IPS-15b (cell line): ENCODE data around the gene DGKE.

ENCODE experiments used
- H3K27me3 ChIP-seq: one replicate; pipeline ENCODE4 v1.6.1; 2013; ENCODE audit warnings: low read length; ENCODE audit not compliant: control insufficient read depth, insufficient read depth
- H3K36me3 ChIP-seq: one replicate; pipeline ENCODE4 v1.6.1; 2013; ENCODE audit warnings: low read length; ENCODE audit not compliant: control insufficient read depth, insufficient read depth
- H3K4me1 ChIP-seq: one replicate; pipeline ENCODE4 v1.6.1; 2013; ENCODE audit warnings: mild to moderate bottlenecking, low read length; ENCODE audit not compliant: control insufficient read depth, insufficient read depth
- H3K4me3 ChIP-seq: one replicate; pipeline ENCODE4 v1.5.1; 2013; ENCODE audit warnings: low read depth, low read length
- H3K9ac ChIP-seq: one replicate; pipeline ENCODE4 v1.6.1; 2013; ENCODE audit warnings: low read depth, mild to moderate bottlenecking, low read length
- H3K9me3 ChIP-seq: one replicate; pipeline ENCODE4 v1.6.1; 2013; ENCODE audit warnings: mild to moderate bottlenecking, low read length; ENCODE audit not compliant: control insufficient read depth, insufficient read depth

Gene DGKE

DNA sequence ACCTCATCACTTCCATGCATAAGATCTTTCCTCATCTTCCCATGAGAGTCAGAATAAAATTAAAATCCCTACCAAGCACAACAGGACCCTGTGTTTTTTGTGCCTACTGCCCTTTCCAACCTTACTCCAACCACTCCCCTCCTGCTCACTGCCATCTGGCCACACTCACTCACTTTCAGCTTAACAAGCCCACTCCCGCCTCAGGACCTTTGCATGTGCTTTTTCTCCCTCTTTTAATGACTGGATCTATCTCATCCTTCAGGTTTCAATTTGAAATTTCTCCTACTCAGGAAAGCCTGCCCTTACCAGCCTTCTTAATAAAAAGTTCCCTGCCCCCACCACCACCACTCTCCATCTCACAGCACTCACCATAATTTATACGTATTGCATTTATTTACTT, 14.9 kb upstream of the DGKE start:
- Histone ChIP-seq H3K27me3 (no peaks in the 10 kb centered on the region), H3K36me3 (no peaks in the 10 kb centered on the region), H3K4me1 (no peaks in the 10 kb centered on the region), H3K9me3 (no peaks in the 10 kb centered on the region), H3K9ac (no peak overlapping the region), H3K4me3 (no peak overlapping the region)

DNA sequence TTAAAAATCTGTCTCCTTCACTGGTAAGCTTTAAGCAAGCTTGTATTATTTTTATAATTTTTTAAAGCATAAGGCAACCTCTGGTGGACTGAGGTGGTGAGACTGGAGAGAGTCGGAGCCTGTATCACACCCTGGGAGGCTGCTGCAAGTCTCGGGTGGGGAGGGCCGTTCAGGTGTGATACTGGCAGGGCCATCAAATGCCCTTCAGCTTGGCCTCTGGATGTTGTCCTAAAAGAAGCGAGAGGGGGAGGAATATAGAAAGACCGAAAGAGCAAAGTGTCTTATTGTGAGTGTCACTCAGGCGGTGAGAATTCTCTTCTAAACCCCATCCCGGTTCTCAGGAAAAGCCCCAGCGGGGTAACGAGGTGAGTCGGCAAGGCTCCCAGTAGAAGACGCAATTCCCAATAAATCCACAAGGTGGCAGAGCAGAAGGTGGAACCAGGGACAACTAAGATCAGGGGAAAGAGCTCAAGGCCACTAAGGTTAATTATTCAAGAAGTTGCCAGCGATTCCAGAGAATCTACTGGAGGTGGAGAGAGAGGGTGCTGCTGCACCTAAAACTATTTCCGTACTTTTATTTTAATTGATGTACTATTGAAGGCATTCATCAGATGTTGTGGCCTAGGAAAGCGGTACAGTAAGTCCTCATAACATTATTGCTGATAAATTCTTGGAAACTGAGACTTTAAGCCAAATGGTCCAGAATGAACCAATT, 14.4 kb upstream of the DGKE start:
- H3K9me3 ChIP-seq: no peaks in the 10 kb centered on the region
- no peaks in the 10 kb centered on the region for H3K4me1 ChIP-seq
- H3K4me3 ChIP-seq: no peak overlapping the region
- H3K27me3 ChIP-seq: no peaks in the 10 kb centered on the region
- H3K36me3 ChIP-seq: no peaks in the 10 kb centered on the region
- H3K9ac ChIP-seq: no peak overlapping the region

DNA sequence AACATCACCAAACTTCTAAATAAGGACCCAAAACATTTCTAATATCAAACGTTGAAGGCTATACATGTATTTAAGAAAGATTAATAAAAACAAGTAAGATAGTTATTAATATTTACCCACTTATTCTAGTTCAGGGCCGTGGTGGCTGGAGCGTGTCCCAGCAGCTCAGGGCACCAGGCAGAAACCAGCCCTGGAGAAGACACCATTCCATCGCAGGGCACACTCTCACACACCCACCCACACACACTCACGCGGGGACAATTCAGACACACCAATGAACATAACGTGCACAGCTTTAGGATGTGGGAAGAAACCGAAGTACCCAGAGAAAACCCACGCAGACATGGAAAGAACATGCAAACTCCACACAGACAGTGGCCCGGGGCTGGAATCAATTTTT, 13.7 kb upstream of the DGKE start:
- Histone ChIP-seq H3K27me3 (no peaks in the 10 kb centered on the region), H3K9me3 (no peaks in the 10 kb centered on the region), H3K4me1 (no peaks in the 10 kb centered on the region), H3K4me3 (no peak overlapping the region), H3K9ac (no peak overlapping the region), H3K36me3 (no peaks in the 10 kb centered on the region)

- H3K4me1 ChIP-seq: no peaks in the 10 kb centered on the region
- H3K9me3 ChIP-seq: no peaks in the 10 kb centered on the region
- no peak overlapping the region for H3K9ac ChIP-seq
- no peak overlapping the region for H3K4me3 ChIP-seq
- no peaks in the 10 kb centered on the region for H3K36me3 ChIP-seq
- H3K27me3 ChIP-seq: no peaks in the 10 kb centered on the region
Measured at GRCh38 chr17:56821847-56822534, 12.0 kb upstream of the DGKE start.

DNA sequence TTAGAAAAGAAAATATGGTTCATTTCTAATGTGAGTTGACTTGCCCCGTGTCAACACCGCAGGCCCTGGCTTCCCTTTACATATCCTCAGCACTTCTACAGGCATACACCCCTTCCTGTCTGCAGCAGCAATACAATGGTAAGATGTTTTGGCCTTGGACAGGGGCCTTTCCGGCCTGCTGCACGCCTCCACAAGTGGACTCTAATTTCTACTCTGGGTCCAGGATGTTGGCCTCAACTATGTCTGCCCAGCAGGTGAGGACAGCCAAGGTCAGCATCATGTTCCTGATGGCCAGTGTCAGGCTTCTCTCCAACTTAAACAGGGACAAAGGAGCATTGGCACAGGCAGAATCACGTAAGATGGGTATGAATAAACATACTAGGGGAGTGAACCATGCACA, 11.2 kb upstream of the DGKE start:
- Histone ChIP-seq H3K27me3 (no peaks in the 10 kb centered on the region), H3K4me1 (no peaks in the 10 kb centered on the region), H3K9ac (no peak overlapping the region), H3K4me3 (no peak overlapping the region), H3K9me3 (no peaks in the 10 kb centered on the region), H3K36me3 (no peaks in the 10 kb centered on the region)

DNA sequence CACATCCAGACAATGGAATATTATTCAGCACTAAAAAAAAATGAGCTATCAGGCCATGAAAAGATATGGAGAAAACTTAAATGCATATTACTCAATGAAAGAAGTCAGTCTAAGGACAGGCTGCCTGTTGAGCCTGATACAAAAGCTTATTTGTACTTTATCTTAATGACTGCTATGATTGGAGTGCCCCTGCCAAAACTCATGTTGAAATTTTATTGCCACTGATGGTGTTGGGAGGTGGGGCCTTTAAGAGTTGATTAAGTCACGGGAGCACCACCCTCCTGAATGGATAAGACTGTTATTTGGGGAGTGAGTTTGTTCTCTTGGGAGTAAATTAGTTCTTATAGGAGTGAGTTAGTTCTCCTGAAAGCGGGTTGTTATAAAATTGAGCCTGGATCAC, 10.1 kb upstream of the DGKE start:
- Histone ChIP-seq H3K9ac (no peak overlapping the region), H3K9me3 (no peaks in the 10 kb centered on the region), H3K4me1 (no peaks in the 10 kb centered on the region), H3K4me3 (no peak overlapping the region), H3K36me3 (no peaks in the 10 kb centered on the region), H3K27me3 (no peaks in the 10 kb centered on the region)

- Histone ChIP-seq H3K4me1 (no peaks in the 10 kb centered on the region), H3K4me3 (no peak overlapping the region), H3K36me3 (no peaks in the 10 kb centered on the region), H3K9ac (no peak overlapping the region), H3K27me3 (no peaks in the 10 kb centered on the region), H3K9me3 (no peaks in the 10 kb centered on the region)
Measured at GRCh38 chr17:56824503-56824902, 9.4 kb upstream of the DGKE start.

DNA sequence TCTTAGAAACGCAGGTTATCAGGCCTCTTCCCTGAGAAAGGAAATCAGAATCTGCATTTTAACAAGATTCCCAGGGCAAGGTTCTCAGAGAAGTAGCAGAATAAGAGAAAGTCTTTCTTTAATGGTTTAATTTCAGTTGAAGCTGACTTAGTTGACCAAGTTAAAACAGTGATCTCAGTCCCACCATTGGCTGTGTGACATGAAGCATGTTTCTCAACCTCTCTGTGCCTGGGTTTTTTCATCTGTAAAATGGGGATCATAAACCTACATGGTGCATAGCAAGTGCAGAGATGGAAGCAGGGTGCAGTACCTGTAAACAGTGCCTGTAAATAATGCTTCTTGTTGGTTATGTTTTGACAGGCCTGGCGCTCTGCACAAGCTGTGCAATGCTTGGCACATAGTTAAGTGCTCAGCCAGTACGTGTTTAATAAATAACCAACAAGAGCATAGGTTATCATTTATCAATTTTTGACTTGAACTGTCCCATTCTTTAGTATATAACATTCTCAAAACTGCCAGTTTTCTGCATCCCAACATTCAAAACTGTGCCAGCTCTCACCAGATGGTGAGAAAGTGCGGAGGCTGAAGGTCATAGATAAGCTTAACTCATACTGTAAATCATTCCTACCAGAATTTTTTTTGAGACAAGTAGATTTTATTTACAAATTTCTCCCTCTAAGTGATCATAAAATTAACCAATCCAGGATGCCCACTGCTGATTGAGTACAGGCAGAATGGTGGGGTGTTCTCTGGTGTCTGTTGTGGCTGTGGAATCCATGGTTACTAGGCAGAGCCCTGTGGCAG, 7.1 kb upstream of the DGKE start:
- H3K27me3 ChIP-seq: peaks cover 8% of the 10 kb centered on the region
- H3K4me1 ChIP-seq: no peaks in the 10 kb centered on the region
- H3K9me3 ChIP-seq: no peaks in the 10 kb centered on the region
- H3K9ac ChIP-seq: no peak overlapping the region
- H3K36me3 ChIP-seq: no peaks in the 10 kb centered on the region
- no peak overlapping the region for H3K4me3 ChIP-seq

GRCh38 chr17:56830726-56831368, 3.1 kb upstream of the DGKE start:
- peaks cover 29% of the 10 kb centered on the region for H3K27me3 ChIP-seq
- no peaks in the 10 kb centered on the region for H3K36me3 ChIP-seq
- no peak overlapping the region for H3K4me3 ChIP-seq
- peaks cover 5% of the 10 kb centered on the region for H3K4me1 ChIP-seq
- no peak overlapping the region for H3K9ac ChIP-seq
- H3K9me3 ChIP-seq: no peaks in the 10 kb centered on the region

GRCh38 chr17:56831369-56832095, 2.4 kb upstream of the DGKE start:
- no peaks in the 10 kb centered on the region for H3K36me3 ChIP-seq
- peaks cover 5% of the 10 kb centered on the region for H3K4me1 ChIP-seq
- no peaks in the 10 kb centered on the region for H3K9me3 ChIP-seq
- H3K27me3 ChIP-seq: peaks cover 33% of the 10 kb centered on the region
- no peak overlapping the region for H3K4me3 ChIP-seq
- no peak overlapping the region for H3K9ac ChIP-seq

DNA sequence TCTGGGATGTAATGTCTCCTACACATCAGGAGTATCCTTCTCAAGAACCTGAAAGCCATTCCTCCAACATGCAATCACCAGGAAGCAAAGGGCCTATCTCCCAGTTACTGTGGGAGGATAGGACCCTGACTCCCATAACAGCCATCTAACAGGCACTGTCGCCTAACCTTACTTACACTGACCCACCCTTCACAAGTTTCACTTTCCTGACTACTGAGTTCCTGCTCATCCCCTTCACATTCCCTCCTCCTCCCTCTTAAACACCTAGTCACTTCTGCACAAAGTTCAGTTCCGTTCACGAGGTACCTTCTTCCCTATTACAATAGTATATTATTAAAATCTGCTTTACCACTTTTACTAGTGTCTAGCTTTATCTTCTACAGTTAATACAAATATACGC, 1.5 kb upstream of the DGKE start:
- Histone ChIP-seq H3K4me1 (peaks cover 8% of the 10 kb centered on the region), H3K27me3 (peaks cover 33% of the 10 kb centered on the region), H3K4me3 (peak overlapping the region; percentile 76), H3K9ac (no peak overlapping the region), H3K36me3 (no peaks in the 10 kb centered on the region), H3K9me3 (no peaks in the 10 kb centered on the region)
